H1 (cell line): Measurements from ENCODE around the gene ACMSD. TPM values are rescaled to one million over a fixed set of nuclear protein-coding genes. Genes with fewer than 3 reads are reported as not detected.

ENCODE experiments used
- CTCF ChIA-PET: fragments of 300-600 bp; sonication (Branson Sonifier 250); formaldehyde crosslinking; loops from one replicate; lab custom pipeline; 2021; ENCODE audit not compliant: partially characterized antibody; lab: Charles Lee
- POLR2A ChIA-PET: fragments of 300-600 bp; sonication (Branson Sonifier 250); formaldehyde crosslinking; loops from one replicate; lab custom pipeline; 2021; ENCODE audit warnings: inconsistent platforms; ENCODE audit not compliant: partially characterized antibody; lab: Charles Lee
- DNase-seq, 2 experiments: peaks; one replicate each; pipeline versions ENCODE4 v3.0.0 to v3.0.0-alpha.2; 2010 to 2022; ENCODE audit warnings: low spot score in 2 of 2, low read depth in 1 of 2, mixed read lengths in 1 of 2
- FAIRE-seq: peaks from 2 replicates; lab custom pipeline; 2011; peaks lifted over from hg19 to GRCh38; lab: Jason Lieb, UNC
- H2AFZ ChIP-seq: 2 replicates; pipeline ENCODE4 v1.8.1; 2012; ENCODE audit warnings: low read length, inconsistent platforms
- H2AK5ac ChIP-seq: 2 replicates; pipeline ENCODE4 v1.6.1; 2013; ENCODE audit warnings: low read depth, low read length
- H2BK120ac ChIP-seq: replicated peaks from 2 replicates; pipeline ENCODE3; 2013; ENCODE audit warnings: low read depth, low read length, inconsistent platforms
- H2BK12ac ChIP-seq: 2 replicates; pipeline ENCODE4 v1.6.1; 2013; ENCODE audit warnings: low read depth, low read length
- H2BK15ac ChIP-seq: 2 replicates; pipeline ENCODE4 v1.6.1; 2013; ENCODE audit warnings: low read length
- H2BK20ac ChIP-seq: 2 replicates; pipeline ENCODE4 v1.6.1; 2013; ENCODE audit warnings: low read length
- H2BK5ac ChIP-seq: 2 replicates; pipeline ENCODE4 v1.6.1; 2013; ENCODE audit warnings: low read depth, low read length
- H3K14ac ChIP-seq: 2 replicates; pipeline ENCODE4 v1.6.1; 2013; ENCODE audit warnings: inconsistent platforms; ENCODE audit not compliant: insufficient read length
- H3K18ac ChIP-seq: 2 replicates; pipeline ENCODE4 v1.6.1; 2013; ENCODE audit warnings: low read length; ENCODE audit errors: extremely low read depth
- H3K23ac ChIP-seq: 2 replicates; pipeline ENCODE4 v1.6.1; 2013; ENCODE audit warnings: inconsistent platforms; ENCODE audit not compliant: insufficient read length
- H3K23me2 ChIP-seq: 2 replicates; pipeline ENCODE4 v1.6.1; 2013; ENCODE audit warnings: low read depth, low read length
- H3K27ac ChIP-seq: 2 replicates; pipeline ENCODE4 v1.6.1; 2011; ENCODE audit warnings: low read depth, low read length, inconsistent platforms
- H3K27me3 ChIP-seq, 4 experiments: replicated peaks in 1 of 4; 1 replicate in 1 of 4; 2 replicates in 3 of 4; pipeline versions ENCODE4 v1.6.1 to v1.8.1; 2011 to 2013; ENCODE audit warnings: low read length in 3 of 4, mild to moderate bottlenecking in 3 of 4, inconsistent platforms in 2 of 4, mixed read lengths in 2 of 4, moderate library complexity in 1 of 4; ENCODE audit not compliant: control insufficient read depth in 3 of 4, insufficient read depth in 3 of 4; ENCODE audit errors: extremely low read depth in 1 of 4
- H3K36me3 ChIP-seq, 4 experiments: 2 replicates each; pipeline versions ENCODE4 v1.6.1 to v1.8.1; 2011 to 2013; ENCODE audit warnings: mild to moderate bottlenecking in 4 of 4, low read length in 3 of 4, moderate library complexity in 2 of 4, control low read depth in 1 of 4, inconsistent platforms in 1 of 4; ENCODE audit not compliant: insufficient read depth in 4 of 4, control insufficient read depth in 2 of 4
- H3K4ac ChIP-seq: replicated peaks from 2 replicates; pipeline ENCODE3; 2013; ENCODE audit warnings: low read length, low read depth, mixed read lengths, inconsistent platforms; ENCODE audit not compliant: insufficient read length
- H3K4me1 ChIP-seq, 4 experiments: replicated peaks in 1 of 4; 1 replicate in 1 of 4; 2 replicates in 3 of 4; pipeline versions ENCODE4 v1.6.1 to v1.8.1; 2011 to 2013; ENCODE audit warnings: low read length in 3 of 4, inconsistent platforms in 2 of 4, mixed read lengths in 1 of 4; ENCODE audit not compliant: insufficient read depth in 4 of 4, control insufficient read depth in 3 of 4
- H3K4me2 ChIP-seq, 2 experiments: 2 replicates each; pipeline versions ENCODE4 v1.6.1 to v1.8.1; 2011 to 2013; ENCODE audit warnings: low read depth in 2 of 2, low read length in 2 of 2, control low read depth in 1 of 2, inconsistent platforms in 1 of 2, mild to moderate bottlenecking in 1 of 2; ENCODE audit not compliant: insufficient read depth in 1 of 2
- H3K4me3 ChIP-seq, 4 experiments: fragments of 200-600, 300-600 bp in 1 of 4; sonication (generic), shearing (Covaris generic), sonication (Bioruptor Twin) in 1 of 4; 2 replicates each; pipeline versions ENCODE4 v1.5.1 to v1.8.1; 2011 to 2016; ENCODE audit warnings: low read length in 4 of 4, low read depth in 3 of 4, control low read depth in 2 of 4, inconsistent platforms in 2 of 4, mild to moderate bottlenecking in 2 of 4, mixed read lengths in 1 of 4, moderate library complexity in 1 of 4; ENCODE audit not compliant: insufficient read depth in 2 of 4; ENCODE audit errors: extremely low read depth in 1 of 4
- H3K56ac ChIP-seq: replicated peaks from 2 replicates; pipeline ENCODE3; 2013; ENCODE audit warnings: low read depth, mild to moderate bottlenecking, mixed read lengths, low read length, inconsistent platforms; ENCODE audit not compliant: insufficient read length
- H3K79me1 ChIP-seq: 2 replicates; pipeline ENCODE4 v1.6.1; 2013; ENCODE audit warnings: low read depth, low read length, control low read depth
- H3K79me2 ChIP-seq, 2 experiments: 2 replicates each; pipeline versions ENCODE4 v1.6.1 to v1.8.1; 2012 to 2013; ENCODE audit warnings: low read length in 2 of 2, mild to moderate bottlenecking in 2 of 2, inconsistent platforms in 1 of 2; ENCODE audit not compliant: insufficient read depth in 2 of 2, control insufficient read depth in 1 of 2
- H3K9ac ChIP-seq, 4 experiments: replicated peaks in 1 of 4; 1 replicate in 1 of 4; 2 replicates in 3 of 4; pipeline versions ENCODE4 v1.6.1 to v1.8.1; 2011 to 2013; ENCODE audit warnings: low read depth in 3 of 4, low read length in 3 of 4, control low read depth in 2 of 4, mild to moderate bottlenecking in 2 of 4, moderate library complexity in 2 of 4, inconsistent platforms in 1 of 4; ENCODE audit errors: extremely low read depth in 1 of 4
- H3K9me3 ChIP-seq, 2 experiments: 2 replicates each; pipeline versions ENCODE4 v1.6.1 to v1.8.1; 2012 to 2013; ENCODE audit warnings: mild to moderate bottlenecking in 2 of 2, moderate library complexity in 2 of 2, control low read depth in 1 of 2, inconsistent platforms in 1 of 2, low read depth in 1 of 2, low read length in 1 of 2, mixed read lengths in 1 of 2; ENCODE audit not compliant: insufficient read depth in 2 of 2
- H4K20me1 ChIP-seq, 2 experiments: replicated peaks in 1 of 2; 2 replicates each; pipeline versions ENCODE3 to v1.8.1; 2011 to 2013; ENCODE audit warnings: inconsistent platforms in 2 of 2, low read length in 2 of 2, mild to moderate bottlenecking in 1 of 2; ENCODE audit not compliant: insufficient read depth in 2 of 2, control insufficient read depth in 1 of 2
- H4K5ac ChIP-seq: 2 replicates; pipeline ENCODE4 v1.6.1; 2013; ENCODE audit warnings: low read length, low read depth, mixed read lengths, inconsistent platforms; ENCODE audit not compliant: insufficient read length
- H4K8ac ChIP-seq: 2 replicates; pipeline ENCODE4 v1.8.0; 2013; ENCODE audit warnings: mild to moderate bottlenecking, moderate library complexity, low read length, inconsistent platforms; ENCODE audit not compliant: insufficient read depth; ENCODE audit errors: extremely low read depth
- H4K91ac ChIP-seq: replicated peaks from 2 replicates; pipeline ENCODE3; 2013; ENCODE audit warnings: low read length, mixed read lengths, inconsistent platforms; ENCODE audit not compliant: insufficient read length
- ASH2L ChIP-seq: fragments of 200-600, 300-600 bp; sonication (generic); IDR thresholded peaks from one replicate; pipeline ENCODE4 v1.7.1; 2017; ENCODE audit warnings: low read length
- CEBPB ChIP-seq: IDR thresholded peaks from 2 replicates; pipeline ENCODE4 v1.6.1; 2012; ENCODE audit warnings: low read depth, low read length
- CHD1 ChIP-seq: IDR thresholded peaks from 2 replicates; pipeline ENCODE4 v1.6.1; 2012; ENCODE audit warnings: low read depth, low read length, improper control_type of control experiment
- FOSL1 ChIP-seq: IDR thresholded peaks from 2 replicates; pipeline ENCODE4 v1.6.1; 2011; ENCODE audit warnings: mild to moderate bottlenecking, low read depth, low read length, moderate library complexity; ENCODE audit not compliant: insufficient read depth
- KDM5A ChIP-seq: fragments of 200-600 bp; IDR thresholded peaks from 2 replicates; pipeline ENCODE4 v1.7.1; 2012; ENCODE audit warnings: mild to moderate bottlenecking, low read length, inconsistent platforms, mixed read lengths
- MAX ChIP-seq: IDR thresholded peaks from 2 replicates; pipeline ENCODE4 v1.6.1; 2012; ENCODE audit warnings: inconsistent platforms
- NRF1 ChIP-seq: IDR thresholded peaks from 2 replicates; pipeline ENCODE4 v1.6.1; 2011; ENCODE audit warnings: mild to moderate bottlenecking, low read depth, low read length, improper control_type of control experiment
- POU5F1 ChIP-seq: IDR thresholded peaks from 2 replicates; pipeline ENCODE4 v1.6.1; 2011; ENCODE audit warnings: low read depth, mild to moderate bottlenecking, low read length, moderate library complexity
- SIX5 ChIP-seq: IDR thresholded peaks from 2 replicates; pipeline ENCODE4 v1.6.1; 2011; ENCODE audit warnings: mild to moderate bottlenecking, low read depth, low read length
- SP1 ChIP-seq: IDR thresholded peaks from 2 replicates; pipeline ENCODE4 v1.6.1; 2011; ENCODE audit warnings: low read depth, low read length
- SP4 ChIP-seq: IDR thresholded peaks from 2 replicates; pipeline ENCODE4 v1.6.1; 2012; ENCODE audit warnings: low read length, inconsistent platforms
- WGBS, 2 experiments: shearing (Covaris generic) in 1 of 2; methylation state at CpG; one replicate each; pipeline versions ENCODE4 v1.1.6 to v1.1.7; 2013 to 2015; ENCODE audit warnings: low lambda C conversion rate in 2 of 2, mixed read lengths in 2 of 2, inconsistent platforms in 1 of 2, low coverage in 1 of 2, missing lambda C conversion rate in 1 of 2; ENCODE audit not compliant: insufficient replicate concordance in 2 of 2, insufficient coverage in 1 of 2, insufficient read length in 1 of 2; ENCODE audit errors: extremely low coverage in 1 of 2, missing lambda C conversion rate in 1 of 2; 5-methylcytosine and 5-hydroxymethylcytosine counted together
- polyA plus RNA-seq, 7 experiments: library from polyadenylated mRNA; depleted of rRNA in 3 of 7; stranded (reverse) in 5 of 7; unstranded in 2 of 7; fragments of >200 nt in 5 of 7; fragments of 200-250 nt in 2 of 7; gene quantifications; 1 replicate in 5 of 7; 2 replicates in 1 of 7; 4 replicates in 1 of 7; pipeline versions ENCODE4 v1.2.1 to v1.2.3, GENCODE V29; 2011 to 2013; ENCODE audit warnings: missing spikeins in 2 of 7, mixed read lengths in 2 of 7
- total RNA-seq: library from RNA; stranded (reverse); fragmentation: NEBNext Ultra II Directional; extraction: Animal tissue kit (Norgen Biotek cat#: 25700); gene quantifications from 2 replicates; pipeline ENCODE4 v1.2.1, GENCODE V29; 2021

ACMSD gene
- total and polyA plus RNA-seq, 2 of the 8 experiments (the other 6 are each of a cell fraction or from before 2014, with no cell fraction given): not detected

GRCh38 chr2:134933732-134934131 lies 95.3 kb downstream of the ACMSD start:
- H2BK12ac ChIP-seq: no peak overlapping the region
- no peak overlapping the region for H2BK120ac ChIP-seq
- peaks cover 12 to 89% of the 10 kb centered on the region in 2 experiments for H3K79me2 ChIP-seq
- peaks cover 8 to 12% of the 10 kb centered on the region in 2 experiments for H4K20me1 ChIP-seq
- DNase-seq (no peak), FAIRE-seq (no peak)
- H2BK20ac ChIP-seq: no peak overlapping the region
- H2AFZ ChIP-seq: no peak overlapping the region
- 0 out of 2 replicates have a peak, but pooled peaks cover 2% of the 10 kb centered on the region for H3K79me1 ChIP-seq
- H3K27ac ChIP-seq: no peak overlapping the region
- no peak overlapping the region for H3K4me2 ChIP-seq
- ChIA-PET CTCF (no interaction called here), POLR2A (no interaction called here)
- no peak overlapping the region for H4K91ac ChIP-seq
- no peaks in the 10 kb centered on the region for H3K27me3 ChIP-seq
- TF ChIP-seq CEBPB: no peak
- TF ChIP-seq ASH2L: no peak
- no peak for TF ChIP-seq KDM5A
- no peak for TF ChIP-seq MAX
- no peak for TF ChIP-seq FOSL1
- TF ChIP-seq SP1: no peak
- no peak for TF ChIP-seq SP4
- no peak for TF ChIP-seq CHD1
- no peak for TF ChIP-seq NRF1
- TF ChIP-seq POU5F1: no peak
- no peak for TF ChIP-seq SIX5
- no peak overlapping the region for H2AK5ac ChIP-seq
- no peaks in the 10 kb centered on the region for H3K9me3 ChIP-seq
- H3K18ac ChIP-seq: no peak overlapping the region
- no peak overlapping the region for H2BK5ac ChIP-seq
- no peak overlapping the region for H4K8ac ChIP-seq
- no peak overlapping the region for H2BK15ac ChIP-seq
- no peaks in the 10 kb centered on the region for H3K4me1 ChIP-seq
- H3K23me2 ChIP-seq: no peaks in the 10 kb centered on the region
- no peak overlapping the region for H4K5ac ChIP-seq
- H3K9ac ChIP-seq: no peak overlapping the region
- no peak overlapping the region for H3K23ac ChIP-seq
- H3K36me3 ChIP-seq: peaks cover 7 to 29% (median 14%) of the 10 kb centered on the region in 4 experiments; a peak in 7 of 8 replicates
- H3K4ac ChIP-seq: no peak overlapping the region
- H3K56ac ChIP-seq: no peak overlapping the region
- 88% methylated on average over 1 of the region's 1 CpG; no CpG with 5 or more reads in 1 of the 2 experiments for WGBS, 2 experiments
- H3K4me3 ChIP-seq: no peak overlapping the region
- H3K14ac ChIP-seq: no peak overlapping the region
